ENCODE results near the gene MSI2.

MSI2 gene

DNA sequence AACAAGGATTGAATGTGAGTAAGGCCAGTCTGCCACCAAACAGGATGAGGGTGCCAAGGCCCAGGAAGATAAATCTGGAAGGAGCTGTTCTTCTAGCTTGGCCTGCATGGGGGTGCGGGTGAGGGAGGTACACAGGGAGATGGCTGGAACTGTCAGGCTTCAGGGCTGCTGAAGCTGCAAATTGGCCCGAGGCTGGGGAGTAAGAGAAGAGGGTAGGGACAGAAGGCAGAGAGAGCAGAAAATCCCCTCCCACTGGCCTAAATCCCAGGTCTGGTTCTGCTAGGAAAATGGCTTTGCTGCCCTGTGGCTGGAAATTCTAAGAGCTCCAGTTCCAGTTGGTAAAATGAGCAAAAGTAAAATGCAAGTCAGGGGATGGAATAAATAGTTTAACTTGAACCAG lies 400.9 kb downstream of the MSI2 start:
- no peak for DNase-seq (ENCODE audit: low read depth, low spot score)

GRCh38 chr17:57662041-57662440 lies 405.7 kb downstream of the MSI2 start:
- no peak for DNase-seq (ENCODE audit: low read depth, low spot score)

GRCh38 chr17:57662644-57663308 lies 406.5 kb downstream of the MSI2 start:
- DNase-seq (ENCODE audit: low read depth, low spot score), result peak; percentile 100

- DNase-seq (ENCODE audit: low read depth, low spot score), result peak; percentile 57
These were observed 407.2 kb downstream of the MSI2 start for GRCh38 chr17:57663326-57664070.

GRCh38 chr17:57665128-57665527 lies 408.8 kb downstream of the MSI2 start:
- no peak for DNase-seq (ENCODE audit: low read depth, low spot score)

- DNase-seq (ENCODE audit: low read depth, low spot score), result no peak
These were observed 409.4 kb downstream of the MSI2 start for GRCh38 chr17:57665696-57666095.

- DNase-seq (ENCODE audit: low read depth, low spot score), result no peak
These were observed 410.0 kb downstream of the MSI2 start for GRCh38 chr17:57666201-57666870.

DNA sequence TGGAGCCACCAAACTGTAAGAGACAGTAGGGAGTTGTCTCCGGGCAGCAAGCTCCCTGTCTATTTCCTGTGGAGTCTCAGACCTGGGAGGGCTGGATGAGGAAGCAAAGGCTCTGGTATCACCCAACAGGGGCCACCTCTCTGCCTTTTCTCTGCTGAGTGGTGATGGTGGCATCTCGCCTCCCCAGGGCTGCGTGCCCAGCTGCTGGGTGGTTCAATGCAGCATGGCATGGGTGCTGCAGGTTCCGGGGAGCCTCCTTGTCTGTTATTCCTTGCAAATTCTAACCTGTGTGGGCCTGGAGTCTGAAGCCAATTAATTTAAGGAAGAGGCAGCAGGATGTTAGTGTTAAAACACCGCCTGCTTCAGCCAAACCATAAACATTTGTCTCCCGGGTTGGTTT lies 410.6 kb downstream of the MSI2 start:
- no peak for DNase-seq (ENCODE audit: low read depth, low spot score)

- no peak for DNase-seq (ENCODE audit: low read depth, low spot score)
These were observed 411.2 kb downstream of the MSI2 start for GRCh38 chr17:57667461-57667923.

DNA sequence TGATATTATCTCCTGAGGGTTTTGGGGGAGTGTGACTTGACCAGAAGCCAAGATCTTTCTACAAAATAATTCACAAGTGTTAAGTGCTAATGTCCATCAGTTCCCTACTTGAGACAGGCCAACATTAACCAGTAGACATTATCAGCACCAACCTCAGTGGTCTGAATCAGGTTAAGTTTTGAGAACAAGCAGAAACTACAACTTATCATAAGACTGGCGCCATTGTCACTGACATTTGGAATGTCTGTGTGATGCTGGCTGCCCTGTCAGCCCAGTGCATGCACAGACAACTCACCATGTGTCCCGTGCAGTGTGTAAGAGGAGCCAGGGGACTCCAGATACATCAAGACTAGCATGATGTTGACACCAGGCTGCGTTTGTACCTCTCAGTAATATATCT lies 412.0 kb downstream of the MSI2 start:
- no peak for DNase-seq (ENCODE audit: low read depth, low spot score)

DNA sequence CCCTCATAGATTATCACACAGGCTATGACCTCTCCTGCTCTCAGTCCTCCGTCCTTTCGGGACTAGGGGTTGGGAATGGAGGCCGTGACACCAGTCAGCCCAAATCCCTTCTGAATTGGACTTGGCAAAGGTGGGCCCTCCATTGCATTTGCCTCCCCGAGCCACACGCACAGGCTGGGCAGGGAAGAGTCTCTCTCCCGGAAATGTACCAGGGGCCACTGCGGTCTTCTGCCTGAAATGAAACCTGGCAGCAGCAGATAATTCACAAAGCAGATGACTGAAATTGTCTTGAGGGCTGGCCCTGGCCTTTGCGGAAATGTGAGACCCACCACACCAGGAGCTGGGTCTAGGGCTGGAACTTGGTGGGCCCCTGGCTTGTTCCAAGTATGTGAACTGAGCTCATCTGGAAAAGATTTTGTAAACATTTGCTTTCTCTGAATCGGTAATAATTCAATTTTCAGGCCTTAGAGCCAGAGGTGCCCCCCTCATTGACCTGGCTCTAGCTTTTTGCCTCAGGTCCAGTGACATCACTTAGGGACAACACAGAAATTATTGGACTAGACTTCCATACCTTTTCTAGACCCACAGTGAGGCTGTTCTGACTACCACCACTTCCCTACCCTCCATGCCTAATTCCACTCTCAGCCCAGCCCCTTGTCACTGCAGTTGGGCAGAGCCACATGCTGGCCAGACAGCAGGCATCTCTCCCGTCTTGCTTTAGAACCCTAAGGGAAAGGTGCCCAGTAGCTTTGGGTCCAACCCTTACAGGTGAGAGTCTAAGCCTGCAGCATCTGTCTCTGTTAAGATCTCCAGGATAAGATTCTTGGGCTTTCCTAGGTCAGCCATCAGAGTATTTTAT lies 413.6 kb downstream of the MSI2 start:
- DNase-seq (ENCODE audit: low read depth, low spot score), result no peak

DNA sequence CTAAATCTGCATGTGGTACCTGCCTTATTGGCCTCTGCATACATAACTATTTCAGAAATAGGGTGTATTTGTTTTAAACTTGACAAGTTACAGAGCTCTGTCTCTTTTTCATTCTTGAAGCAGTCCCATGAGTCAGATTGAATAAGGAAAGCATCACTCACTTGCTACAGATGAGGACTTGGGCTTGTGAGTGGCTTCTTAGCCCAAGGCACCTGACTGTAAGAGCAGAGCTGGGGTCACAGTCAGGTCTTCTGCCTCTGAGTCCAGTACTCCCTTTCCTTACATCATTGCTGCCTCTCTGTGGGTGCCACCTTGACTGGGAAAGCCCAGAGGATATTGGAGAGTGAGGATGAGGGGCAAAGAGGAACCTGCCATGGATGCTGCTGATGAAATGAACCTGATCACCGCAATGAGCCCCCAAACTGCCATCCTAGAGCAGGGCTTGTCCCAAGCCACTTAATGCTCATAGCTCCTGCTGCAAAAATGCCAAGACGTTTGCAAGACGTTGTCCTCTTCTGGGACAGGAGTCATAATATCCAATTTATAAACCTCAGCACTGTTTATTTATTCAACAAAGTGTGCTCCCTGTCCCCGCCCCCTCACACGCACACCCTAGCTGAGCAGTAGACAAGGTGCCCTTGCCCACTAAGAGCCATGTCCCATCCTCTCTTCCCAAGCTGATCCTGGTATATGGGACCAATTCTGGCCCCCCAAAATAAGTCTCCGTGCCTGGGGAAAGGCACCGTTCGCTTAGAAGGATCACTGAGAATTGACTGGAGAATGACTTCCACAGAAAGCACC lies 414.6 kb downstream of the MSI2 start:
- no peak for DNase-seq (ENCODE audit: low read depth, low spot score)

DNA sequence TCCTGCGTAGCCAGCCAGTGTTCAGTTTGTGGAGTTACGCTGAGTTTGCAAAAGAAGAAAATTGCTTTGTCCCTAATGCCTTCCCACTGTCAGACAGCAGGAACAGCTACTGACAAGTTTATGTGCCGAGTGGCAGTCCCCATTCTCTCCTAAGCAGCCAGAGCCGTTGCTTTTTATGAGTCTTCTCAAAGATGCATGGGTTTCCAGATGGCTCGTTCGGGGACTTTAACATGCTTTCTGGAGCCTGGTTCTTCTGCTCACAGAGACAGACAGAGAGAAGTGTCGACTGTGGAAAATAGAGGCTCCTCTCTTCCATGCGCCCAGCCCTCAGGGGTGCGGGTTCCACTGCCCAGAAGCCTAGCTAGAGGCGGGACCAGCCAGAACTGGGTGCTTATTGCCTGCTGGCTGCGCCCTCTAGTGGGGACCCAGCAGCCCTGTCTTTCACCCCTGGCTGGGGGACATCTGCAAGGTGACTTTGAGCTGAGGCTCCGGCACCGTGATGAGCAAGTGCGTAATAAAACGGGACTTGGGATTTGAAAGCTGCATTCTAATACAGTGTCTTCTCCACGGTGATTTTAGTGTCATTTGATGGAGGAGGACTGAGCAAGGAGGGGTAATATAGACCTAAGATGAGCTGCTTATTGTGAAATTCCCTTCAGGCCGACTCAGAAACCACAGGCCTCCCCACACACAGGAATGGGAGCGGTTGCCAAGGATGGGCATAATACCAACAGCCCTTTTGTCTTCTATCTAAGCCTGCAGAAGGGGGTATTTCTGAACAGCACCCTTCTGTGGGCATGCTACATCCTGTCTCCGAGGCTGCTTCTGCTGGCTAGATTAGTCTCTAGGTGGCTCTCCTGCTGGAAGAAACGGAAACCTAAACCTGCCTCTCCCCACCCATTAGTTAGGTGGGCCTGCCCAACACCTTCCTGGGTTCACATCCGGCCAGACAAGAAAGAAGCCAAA lies 415.6 kb downstream of the MSI2 start:
- DNase-seq (ENCODE audit: low read depth, low spot score), result peak; percentile 85

- DNase-seq (ENCODE audit: low read depth, low spot score), result no peak
These were observed 416.6 kb downstream of the MSI2 start for GRCh38 chr17:57672971-57673370.

GRCh38 chr17:57674894-57675293 lies 418.6 kb downstream of the MSI2 start:
- no peak for DNase-seq (ENCODE audit: low read depth, low spot score)

DNA sequence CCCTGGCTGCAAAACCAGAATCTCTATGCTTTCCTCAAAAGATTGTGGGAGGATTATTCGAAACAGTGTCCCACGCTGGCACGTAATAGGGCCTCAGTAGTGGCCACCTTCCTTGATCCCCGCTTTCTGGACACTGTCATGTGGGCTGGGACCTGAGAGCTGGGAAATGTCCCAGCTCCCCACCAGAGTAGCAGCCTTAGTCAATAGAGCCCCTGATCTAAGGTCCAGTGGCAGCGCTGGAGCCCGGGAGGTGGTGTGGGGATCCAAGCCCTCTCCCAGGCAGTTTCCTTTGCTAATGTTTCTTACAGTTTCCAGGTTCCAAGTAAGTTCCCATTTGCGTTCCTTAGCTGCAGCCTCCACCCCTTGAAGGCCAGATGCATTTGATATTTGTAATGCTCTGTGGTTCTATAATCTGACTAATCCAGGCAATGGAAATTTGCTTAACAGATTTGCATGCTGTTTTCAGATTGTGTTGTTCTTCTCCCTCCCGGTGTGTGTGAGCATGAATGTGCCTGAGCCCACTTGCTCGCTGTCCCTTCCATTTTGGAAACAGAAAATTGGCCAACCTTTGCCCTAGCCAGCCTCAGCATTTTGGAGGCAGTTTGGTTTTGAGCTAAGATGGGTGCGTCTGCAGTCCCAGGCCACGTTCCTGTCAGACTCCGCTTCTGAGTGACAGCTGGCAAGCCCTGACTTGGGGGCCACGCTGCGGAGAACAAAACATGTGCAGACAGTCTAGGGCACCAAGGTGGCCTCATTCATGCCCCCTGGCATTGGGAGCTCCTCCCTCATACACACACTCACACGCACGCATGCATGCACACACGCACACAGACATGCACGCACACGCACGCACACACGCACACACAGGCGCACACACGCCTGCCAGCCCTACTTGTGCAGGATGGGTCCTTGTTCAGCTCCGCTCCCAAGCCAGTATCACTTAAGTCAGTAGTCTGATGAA lies 419.4 kb downstream of the MSI2 start:
- no peak for DNase-seq (ENCODE audit: low read depth, low spot score)

- no peak for DNase-seq (ENCODE audit: low read depth, low spot score)
These were observed 420.2 kb downstream of the MSI2 start for GRCh38 chr17:57676543-57676942.

- no peak for DNase-seq (ENCODE audit: low read depth, low spot score)
These were observed 421.0 kb downstream of the MSI2 start for GRCh38 chr17:57677301-57677700.

DNA sequence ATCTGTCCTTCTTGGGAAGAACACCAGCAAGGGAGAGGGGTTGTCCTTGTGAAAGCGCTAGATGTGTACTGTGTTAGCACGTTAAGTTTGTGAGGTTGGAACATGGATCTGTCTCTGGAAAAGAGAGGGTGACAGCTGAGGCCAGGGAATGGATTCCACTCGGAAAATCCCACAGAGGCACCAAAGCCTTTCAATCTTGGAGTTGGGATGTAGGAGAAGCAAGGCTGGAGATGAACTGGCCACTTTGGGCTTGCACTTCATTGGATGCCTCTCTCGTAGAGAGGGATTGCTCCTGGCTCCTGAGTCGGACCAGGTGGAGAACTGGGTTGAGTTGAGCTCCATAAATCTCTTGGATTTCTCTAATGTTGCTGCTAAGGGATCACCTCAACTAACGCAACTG lies 421.5 kb downstream of the MSI2 start:
- no peak for DNase-seq (ENCODE audit: low read depth, low spot score)
